Ovary (tissue), 9 donors: Measurements from ENCODE around the gene AGBL4. TPM values are rescaled to one million over a fixed set of nuclear protein-coding genes. Genes with fewer than 3 reads are reported as not detected.

Source experiments
- DNase-seq, 5 donors: peaks; one replicate each; pipeline ENCODE4 v3.0.0-alpha.2; 2019 to 2020
- H3K27ac ChIP-seq, 2 donors: fragments of 200-600 bp; one replicate each; pipeline versions ENCODE4 v1.5.1 to v1.8.0; 2019 to 2022
- H3K27me3 ChIP-seq: fragments of 200-600 bp; one replicate; pipeline ENCODE4 v1.8.0; 2022
- H3K36me3 ChIP-seq: fragments of 200-600 bp; sonication (generic); one replicate; pipeline ENCODE4 v1.5.1; 2019
- H3K4me1 ChIP-seq: one replicate; pipeline ENCODE4 v1.8.1; 2013; ENCODE audit warnings: mild to moderate bottlenecking, moderate library complexity; ENCODE audit not compliant: insufficient read depth
- H3K4me3 ChIP-seq: fragments of 200-600 bp; sonication (generic); one replicate; pipeline ENCODE4 v1.5.1; 2017
- H3K9me3 ChIP-seq, 2 donors: fragments of 200-600 bp in 1 of 2; sonication (generic) in 1 of 2; one replicate each; pipeline versions ENCODE4 v1.5.1 to v1.8.1; 2013 to 2019; ENCODE audit warnings: mild to moderate bottlenecking in 1 of 2, moderate library complexity in 1 of 2
- CTCF ChIP-seq, 3 donors: fragments of 450-650 bp in 2 of 3; fragments of 200-600 bp in 1 of 3; IDR thresholded peaks; one replicate each; pipeline versions ENCODE4 v1.5.1 to v1.8.0; 2016 to 2022; ENCODE audit warnings: antibody characterized with exemption in 3 of 3, mild to moderate bottlenecking in 1 of 3
- EP300 ChIP-seq: sonication (generic); formaldehyde crosslinking; IDR thresholded peaks from one replicate; pipeline ENCODE4 v1.6.1; 2017; ENCODE audit warnings: antibody characterized with exemption
- POLR2A ChIP-seq: fragments of 450-650 bp; IDR thresholded peaks from one replicate; pipeline ENCODE4 v1.6.1; 2017; ENCODE audit warnings: antibody characterized with exemption, mild to moderate bottlenecking, moderate library complexity
- WGBS, 3 donors: extraction: QIAGEN DNeasy Blood & Tissue Kit in 1 of 3; methylation state at CpG; one replicate each; pipeline versions ENCODE4 v1.1.5 to v1.1.7; 2013 to 2017; 5-methylcytosine and 5-hydroxymethylcytosine counted together
- intact Hi-C, 4 donors: fragments of 100-400 bp; cut with DNase I; formaldehyde crosslinking; loops; one replicate each; pipeline versions ENCODE4 v1.11.0 to v1.15.1; 2022 to 2023
- polyA plus RNA-seq, 2 donors: library from polyadenylated mRNA; stranded (reverse); fragments of 200-250 nt in 1 of 2; fragments of 350-450 nt in 1 of 2; fragmentation: Illumina TruSeq in 1 of 2; extraction: RNeasy Lipid Tissue Mini Kit (QIAGEN cat#74804) in 1 of 2; gene quantifications; one replicate each; pipeline ENCODE4 v1.2.3, GENCODE V29; 2013 to 2014
- total RNA-seq, 7 donors: library from RNA; depleted of rRNA in 2 of 7; stranded (reverse); fragments of >200 nt in 2 of 7; fragmentation: NEBNext Ultra II Directional in 3 of 7; extraction: Animal tissue kit (Norgen Biotek cat#: 25700) in 3 of 7; gene quantifications; one replicate each; pipeline versions ENCODE4 v1.1.0 to v1.2.4, GENCODE V29; 2016 to 2023
- donor health status: DM: no; HTN: no; CAD: no; lungs with moderate emphysema.
- donor health status: DM: no; HTN: no; CAD: no.
- donor health status: Bipolar disorder and iron deficiency.
- donor health status: DM: yes; HTN: yes; CAD: no.
- donor health status: DM: no; HTN: no; CAD: no.
- donor health status: DM: yes; HTN: yes; CAD: no.

AGBL4 gene
- total and polyA plus RNA-seq, 9 donors, result 0.15 to 6.2 (median 0.64) TPM

- Histone ChIP-seq H3K9me3 (no peaks in the 10 kb centered on the region), H3K27me3 (no peaks in the 10 kb centered on the region), H3K4me1 (no peaks in the 10 kb centered on the region), H3K36me3 (no peaks in the 10 kb centered on the region), H3K27ac (no peak overlapping the region), H3K4me3 (no peak overlapping the region)
- intact Hi-C loops, result no loop called here
- TF ChIP-seq EP300 (no peak), POLR2A (no peak), CTCF (IDR thresholded peaks at IDR 0.05) (no peak)
- DNase-seq, result no peak
- WGBS, 3 donors, result 78 to 84% (median 83%) methylated on average over 3 of the region's 3 CpGs
Measured at GRCh38 chr1:48536477-48536876, 1487.3 kb downstream of the AGBL4 start.

DNA sequence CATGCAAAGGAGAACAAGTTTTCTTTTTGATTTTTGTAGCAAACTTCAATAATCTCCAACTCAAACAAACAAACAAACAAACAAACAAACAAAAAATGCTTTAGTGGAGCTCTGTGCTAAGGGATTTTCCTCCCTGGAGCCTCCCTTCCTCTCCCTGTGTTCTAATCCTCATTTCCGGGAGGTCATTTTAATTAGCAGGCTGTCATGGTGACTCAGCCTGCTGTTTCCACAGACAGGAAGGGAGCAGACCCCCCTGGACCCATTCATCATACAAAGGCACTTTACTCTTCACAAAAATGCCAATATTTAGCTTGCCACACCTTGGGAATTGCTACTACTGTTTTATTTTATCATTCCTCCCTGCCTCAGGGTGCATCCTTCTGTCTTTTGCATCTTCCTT is 1490.8 kb downstream of the AGBL4 start:
- TF ChIP-seq CTCF (IDR thresholded peaks at IDR 0.05) (no peak), POLR2A (no peak), EP300 (no peak)
- no peaks in the 10 kb centered on the region for H3K36me3 ChIP-seq
- intact Hi-C loops, result no loop called here
- no peaks in the 10 kb centered on the region for H3K4me1 ChIP-seq
- DNase-seq, result no peak
- H3K27me3 ChIP-seq, result no peaks in the 10 kb centered on the region
- H3K9me3 ChIP-seq, result no peaks in the 10 kb centered on the region
- no peak overlapping the region for H3K4me3 ChIP-seq
- 23 to 47% (median 31%) methylated on average over 1 of the region's 1 CpG for WGBS, 3 donors
- no peak overlapping the region for H3K27ac ChIP-seq

GRCh38 chr1:48530727-48531351 is 1492.9 kb downstream of the AGBL4 start:
- DNase-seq, result peak in 3 of 5 donors; percentile 7 to 43 (median 21)
- 2 to 4% (median 2%) methylated on average over 2 of the region's 2 CpGs for WGBS, 3 donors
- no peak for TF ChIP-seq EP300
- TF ChIP-seq POLR2A, result no peak
- no peak for TF ChIP-seq CTCF (IDR thresholded peaks at IDR 0.05)
- Histone ChIP-seq H3K4me3 (no peak overlapping the region), H3K27me3 (no peaks in the 10 kb centered on the region), H3K9me3 (no peaks in the 10 kb centered on the region), H3K27ac (no peak overlapping the region), H3K36me3 (no peaks in the 10 kb centered on the region), H3K4me1 (no peaks in the 10 kb centered on the region)
- intact Hi-C loops, result no loop called here

- intact Hi-C loops, result no loop called here
- H3K36me3 ChIP-seq, result no peaks in the 10 kb centered on the region
- no peaks in the 10 kb centered on the region for H3K27me3 ChIP-seq
- H3K9me3 ChIP-seq, result no peaks in the 10 kb centered on the region
- no peak overlapping the region for H3K27ac ChIP-seq
- H3K4me3 ChIP-seq, result no peak overlapping the region
- H3K4me1 ChIP-seq, result no peaks in the 10 kb centered on the region
- DNase-seq, result no peak
- TF ChIP-seq CTCF (IDR thresholded peaks at IDR 0.05) (no peak), EP300 (no peak), POLR2A (no peak)
- WGBS, 3 donors, result 71 to 79% (median 72%) methylated on average over 5 of the region's 5 CpGs
Measured at GRCh38 chr1:48527051-48527450, 1496.7 kb downstream of the AGBL4 start.
